Activated T-cell treated with anti-CD3 and anti-CD28 coated beads for 48 hours (primary cell): ENCODE results near the gene SORCS1.

ENCODE experiments used
- DNase-seq: peaks from one replicate; pipeline ENCODE4 v3.0.0-alpha.2; 2020; ENCODE audit warnings: low read depth

Gene SORCS1

GRCh38 chr10:106816318-106817085 is 348.0 kb downstream of the SORCS1 start:
- DNase-seq, result no peak

- DNase-seq, result no peak
These were observed 349.0 kb downstream of the SORCS1 start for GRCh38 chr10:106815427-106816043.

GRCh38 chr10:106804992-106805582 is 359.4 kb downstream of the SORCS1 start:
- DNase-seq, result no peak

- DNase-seq, result no peak
These were observed 361.6 kb downstream of the SORCS1 start for GRCh38 chr10:106802949-106803348.

GRCh38 chr10:106799776-106800175 is 364.7 kb downstream of the SORCS1 start:
- no peak for DNase-seq

DNA sequence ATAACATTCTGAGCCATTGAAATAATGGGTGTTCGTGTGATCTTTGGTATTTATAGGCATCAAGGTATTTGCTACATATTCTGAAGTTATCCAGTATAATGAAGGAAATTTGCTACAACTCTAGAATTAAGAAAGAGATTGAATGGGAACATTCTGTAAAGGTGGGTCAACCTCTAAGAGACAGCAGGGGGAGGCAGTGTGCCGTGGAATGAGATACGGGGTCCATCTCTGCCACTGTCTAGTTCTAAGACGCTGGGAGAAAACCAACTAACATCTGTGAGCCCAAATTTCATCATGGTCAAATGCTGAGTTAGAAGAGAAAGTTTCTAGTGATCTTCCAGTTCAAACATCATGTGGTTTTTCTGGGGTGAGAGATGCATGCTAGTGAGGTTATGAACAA is 368.9 kb downstream of the SORCS1 start:
- no peak for DNase-seq

DNA sequence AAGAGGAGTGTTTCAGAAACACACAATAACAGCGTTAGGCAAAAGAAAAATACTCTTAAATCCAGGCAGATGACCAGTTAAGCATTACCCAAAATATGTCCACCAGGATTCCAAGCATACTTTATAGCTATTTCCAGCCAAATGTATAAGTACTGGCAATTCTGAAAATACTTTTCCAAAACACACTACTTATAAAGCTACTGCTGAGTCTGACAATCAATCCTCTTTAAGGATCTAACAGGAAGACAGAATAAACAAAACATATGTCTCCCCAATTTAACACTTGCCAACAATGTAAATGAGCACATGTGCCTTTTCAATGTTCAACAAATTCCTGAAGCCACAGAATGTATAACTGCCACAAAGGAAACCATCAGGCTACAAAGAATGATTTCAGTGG is 370.9 kb downstream of the SORCS1 start:
- DNase-seq, result no peak

- no peak for DNase-seq
These were observed 374.9 kb downstream of the SORCS1 start for GRCh38 chr10:106789623-106790022.

DNA sequence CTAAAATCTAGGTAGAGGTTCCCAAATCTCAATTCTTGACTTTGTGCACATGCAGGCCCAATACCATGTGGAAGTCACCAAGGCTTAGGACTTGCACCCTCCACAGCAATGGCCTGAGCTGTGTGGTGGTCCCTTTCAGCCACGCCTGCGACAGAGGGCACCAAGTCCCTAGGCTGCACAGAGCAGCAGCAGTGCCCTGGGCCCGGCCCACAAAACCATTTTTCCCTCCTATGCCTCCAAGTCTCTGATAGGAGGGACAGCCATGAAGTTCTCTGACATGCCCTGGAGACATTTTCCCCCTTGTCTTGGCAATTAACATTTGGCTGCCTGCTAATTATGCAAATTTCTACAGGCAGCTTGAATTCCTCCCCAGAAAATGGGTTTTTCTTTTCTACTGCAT is 375.5 kb downstream of the SORCS1 start:
- no peak for DNase-seq

GRCh38 chr10:106785528-106785927 is 379.0 kb downstream of the SORCS1 start:
- DNase-seq, result no peak

- DNase-seq, result no peak
These were observed 383.9 kb downstream of the SORCS1 start for GRCh38 chr10:106780632-106781031.

GRCh38 chr10:106777841-106778240 is 386.7 kb downstream of the SORCS1 start:
- no peak for DNase-seq

- no peak for DNase-seq
These were observed 389.4 kb downstream of the SORCS1 start for GRCh38 chr10:106775127-106775526.

DNA sequence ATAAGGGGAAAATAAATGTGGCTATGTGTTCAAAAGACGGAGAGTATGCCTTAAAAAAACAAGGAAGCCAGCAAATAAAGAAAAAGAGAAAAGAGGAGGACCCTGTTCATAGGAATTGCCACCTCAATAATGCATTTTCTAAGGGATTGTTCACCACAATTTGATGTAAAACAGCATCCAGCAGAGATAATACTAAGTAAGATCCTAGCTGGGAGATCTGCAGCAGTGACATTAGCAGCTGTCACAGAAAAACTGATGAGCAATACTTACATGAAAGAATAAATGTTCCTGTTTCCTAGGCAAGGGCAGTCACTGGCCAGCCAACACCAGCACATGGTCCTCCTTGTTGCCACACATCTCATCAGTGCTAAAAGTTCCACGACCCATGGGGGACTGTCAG is 391.5 kb downstream of the SORCS1 start:
- DNase-seq, result no peak

DNA sequence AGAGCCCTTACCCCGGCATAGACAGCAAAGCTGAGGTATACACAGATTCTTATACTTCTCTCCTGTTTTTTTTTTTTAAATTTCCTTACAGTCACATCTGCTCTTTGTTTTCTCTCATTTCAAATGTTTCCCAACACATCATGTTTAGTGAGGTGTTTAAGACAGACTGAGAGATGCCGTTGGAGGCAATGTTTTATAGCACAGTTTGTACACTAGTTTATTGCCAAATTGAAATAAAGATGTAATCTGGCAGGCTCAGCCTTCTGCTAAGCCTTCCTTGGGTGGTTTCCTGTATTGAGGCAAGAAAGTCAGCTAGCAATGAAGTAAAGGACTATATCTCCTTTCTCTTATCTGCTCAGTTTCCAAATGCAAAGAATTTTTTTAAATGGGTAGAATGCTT is 393.4 kb downstream of the SORCS1 start:
- no peak for DNase-seq

DNA sequence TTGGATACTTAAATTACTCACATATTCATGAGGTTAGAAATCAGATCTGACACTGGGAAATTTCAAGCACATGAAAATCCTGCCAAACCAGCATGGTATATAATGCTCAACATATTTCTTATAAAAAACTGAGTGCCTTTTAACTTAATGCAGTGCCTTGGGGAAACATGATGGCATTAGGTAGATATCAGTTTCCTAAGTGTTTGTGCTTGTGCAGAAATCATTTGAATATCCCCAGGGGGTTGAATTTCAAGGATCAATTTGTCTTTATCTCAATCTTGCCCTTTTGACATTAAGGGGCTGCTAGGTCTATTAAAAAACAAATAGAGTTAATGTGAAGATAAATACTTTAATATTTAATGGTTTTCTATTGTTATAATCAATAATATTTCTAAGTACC is 396.3 kb downstream of the SORCS1 start:
- DNase-seq, result no peak

- no peak for DNase-seq
These were observed 398.6 kb downstream of the SORCS1 start for GRCh38 chr10:106765928-106766327.

GRCh38 chr10:106765241-106765754 is 399.2 kb downstream of the SORCS1 start:
- no peak for DNase-seq

DNA sequence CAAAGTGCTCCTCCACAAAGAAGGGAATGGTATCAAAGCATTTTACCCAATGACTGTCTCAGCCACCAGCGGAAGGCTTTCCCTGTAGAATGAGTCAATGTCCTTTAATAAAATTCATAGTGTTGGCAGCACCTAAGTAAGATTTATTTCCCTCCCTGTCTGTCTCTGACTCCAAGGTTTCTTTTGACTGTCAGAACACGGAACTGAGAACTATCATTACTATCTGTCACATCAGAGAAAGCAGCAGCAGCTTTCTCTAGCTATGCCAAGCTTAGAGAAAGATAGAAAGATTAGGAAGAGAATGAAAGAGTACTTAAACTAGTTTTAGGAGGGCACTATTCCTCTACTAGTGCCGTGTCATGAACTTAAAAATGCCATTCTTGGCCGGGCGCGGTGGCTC is 400.1 kb downstream of the SORCS1 start:
- DNase-seq, result no peak

DNA sequence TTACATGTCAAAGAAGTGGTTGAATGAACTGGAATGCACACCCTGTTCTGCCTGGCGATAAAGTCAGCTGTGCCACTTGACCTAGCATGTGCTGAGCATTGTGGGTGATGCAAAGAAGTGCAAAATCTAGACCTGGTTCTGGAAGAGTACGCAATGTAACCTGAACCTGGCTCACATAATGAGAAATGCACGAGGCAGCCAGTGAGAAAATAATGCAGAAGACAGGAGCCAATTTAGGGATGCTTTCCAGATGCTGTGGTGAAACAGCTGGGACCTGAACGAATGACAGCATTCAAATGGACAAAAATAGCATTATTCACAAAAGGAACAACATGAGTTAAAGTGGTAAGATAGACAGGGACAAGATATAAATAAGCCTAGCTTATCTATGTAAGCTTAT is 402.6 kb downstream of the SORCS1 start:
- DNase-seq, result no peak

DNA sequence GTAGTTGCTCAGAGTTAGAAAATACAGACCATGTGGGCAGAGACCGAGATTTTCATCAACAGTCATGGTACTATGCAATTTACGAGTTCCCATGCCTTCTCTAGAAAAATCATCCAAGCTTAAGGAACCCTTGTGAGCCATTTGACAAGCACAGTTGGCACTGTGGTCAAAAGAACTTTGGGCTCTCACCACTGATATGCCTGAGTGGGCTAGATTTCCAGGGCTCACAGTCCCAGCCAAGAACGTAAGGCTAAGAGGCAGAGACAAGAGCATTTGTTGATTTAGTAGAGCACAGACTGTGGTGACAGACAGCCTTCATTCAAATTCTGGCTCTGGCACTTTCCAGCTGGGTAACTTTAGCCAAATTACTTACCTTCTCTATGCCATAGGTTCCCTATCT is 407.0 kb downstream of the SORCS1 start:
- no peak for DNase-seq

DNA sequence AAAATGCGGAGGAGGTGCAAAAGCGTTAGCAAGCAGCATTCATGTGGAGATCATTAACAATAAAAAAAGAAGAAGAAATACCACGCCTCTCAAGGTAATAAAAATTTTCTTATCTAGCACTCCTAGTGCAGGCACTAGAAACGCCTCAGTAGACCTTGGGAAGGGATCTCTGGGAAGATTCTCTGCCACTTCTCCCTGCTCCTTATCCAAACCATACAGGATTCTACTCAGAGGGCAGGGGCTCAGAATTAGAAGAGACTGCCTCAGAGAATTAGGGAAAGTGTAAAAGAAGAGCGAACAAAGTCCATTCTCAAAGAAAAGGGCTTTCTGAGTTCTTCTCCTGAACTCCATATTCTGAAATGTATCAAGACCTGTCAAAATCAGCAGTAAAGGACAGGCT is 413.4 kb downstream of the SORCS1 start:
- DNase-seq, result no peak

DNA sequence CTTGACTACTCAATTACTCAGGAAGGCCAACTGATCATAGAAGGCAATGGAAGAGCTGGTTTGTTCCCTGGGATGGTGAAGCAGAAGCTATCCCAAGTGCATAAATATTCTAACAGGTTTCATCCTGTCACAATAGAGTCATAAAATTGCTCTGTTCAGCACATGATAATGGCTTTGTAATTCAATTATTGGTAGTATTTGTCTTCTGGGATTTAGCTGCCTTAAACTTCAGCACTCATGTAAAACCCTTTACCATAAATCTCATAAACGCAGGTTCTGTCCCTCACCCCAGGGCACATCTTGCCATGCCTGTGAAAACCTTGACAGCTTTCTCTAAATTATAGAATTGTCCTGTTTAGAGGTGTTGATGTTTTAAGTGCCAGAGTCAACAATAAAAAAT is 417.6 kb downstream of the SORCS1 start:
- DNase-seq, result no peak
